ENCODE data around the gene ESYT1.

GRCh38 chr12:56154818-56155217 lies 26.8 kb downstream of the ESYT1 start:
- TF ChIP-seq EZH2 (IDR thresholded peaks at IDR 0.05; ENCODE audit: low read length) (no peak), CTCF (optimal IDR thresholded peaks at IDR 0.05 in 1 of 3, IDR thresholded peaks at IDR 0.05 in 1 of 3, conservative IDR thresholded peaks at IDR 0.05 in 1 of 3; ENCODE audit: extremely low read depth in 1 of 3, insufficient read depth in 2 of 3, low read length in 3 of 3) (no peak)
